GM12878 (cell line): Measurements from ENCODE around the gene NTF3. TPM values are rescaled to one million over a fixed set of nuclear protein-coding genes. Genes with fewer than 3 reads are reported as not detected.

Experiments used
- ATF3 ChIP-seq: IDR thresholded peaks from 2 replicates; pipeline ENCODE4 v1.6.1; 2011; ENCODE audit warnings: low read depth, mild to moderate bottlenecking, low read length, moderate library complexity, borderline replicate concordance; ENCODE audit errors: extremely low read depth
- ATF7 ChIP-seq: fragments of 450-650 bp; IDR thresholded peaks from 2 replicates; pipeline ENCODE4 v1.6.1; 2016; ENCODE audit warnings: low read depth, mild to moderate bottlenecking
- E4F1 ChIP-seq: fragments of 450-650 bp; IDR thresholded peaks from 2 replicates; pipeline ENCODE4 v1.6.1; 2018; ENCODE audit warnings: borderline replicate concordance, mild to moderate bottlenecking; ENCODE audit not compliant: partially characterized antibody
- ELK1 ChIP-seq: IDR thresholded peaks from 2 replicates; pipeline ENCODE4 v1.6.1; 2012; ENCODE audit warnings: low read depth, low read length, improper control_type of control experiment
- NFYA ChIP-seq: IDR thresholded peaks from 2 replicates; pipeline ENCODE4 v1.6.1; 2011; ENCODE audit warnings: low read depth, mild to moderate bottlenecking, low read length, improper control_type of control experiment, borderline replicate concordance
- PML ChIP-seq: IDR thresholded peaks from 2 replicates; pipeline ENCODE4 v1.6.1; 2012; ENCODE audit warnings: low read length, inconsistent platforms
- PRDM15 ChIP-seq: fragments of 450-650 bp; formaldehyde crosslinking; IDR thresholded peaks from 2 replicates; pipeline ENCODE4 v1.4.0; 2020; ENCODE audit warnings: mild to moderate bottlenecking, moderate library complexity
- RAD21 ChIP-seq: IDR thresholded peaks from 2 replicates; pipeline ENCODE4 v1.6.1; 2011; ENCODE audit warnings: mild to moderate bottlenecking, low read depth, low read length, moderate library complexity; ENCODE audit not compliant: insufficient read depth
- SIN3A ChIP-seq: IDR thresholded peaks from 2 replicates; pipeline ENCODE4 v1.6.1; 2012; ENCODE audit warnings: low read depth, low read length, improper control_type of control experiment
- ZBTB33 ChIP-seq: fragments of 450-650 bp; IDR thresholded peaks from 2 replicates; pipeline ENCODE4 v1.6.1; 2017; ENCODE audit warnings: mild to moderate bottlenecking
- ZNF274 ChIP-seq: IDR thresholded peaks from one replicate; pipeline ENCODE4 v1.8.0; 2011; ENCODE audit not compliant: insufficient read length, insufficient read depth
- polyA plus RNA-seq, 11 experiments: library from polyadenylated mRNA; depleted of rRNA in 4 of 11; unstranded in 6 of 11; stranded (reverse) in 5 of 11; fragments of >200 nt; fragmentation: Nextera tagmentation in 4 of 11; fragmentation: Illumina TruSeq in 1 of 11; extraction: Ambion mirVana in 4 of 11; extraction: Trizol in 1 of 11; gene quantifications; 1 replicate in 1 of 11; 2 replicates in 10 of 11; pipeline versions ENCODE4 v1.2.1 to v1.2.3, GENCODE V29; 2011 to 2016; ENCODE audit warnings: inconsistent platforms in 2 of 11, missing spikeins in 2 of 11, low read depth in 1 of 11
- total RNA-seq, 4 experiments: library from RNA; depleted of rRNA in 3 of 4; stranded (reverse); fragments of >200 nt in 3 of 4; fragmentation: Illumina TruSeq in 1 of 4; extraction: Trizol in 1 of 4; gene quantifications; 2 replicates each; pipeline versions ENCODE4 v1.2.1 to v1.2.3, GENCODE V29; 2013 to 2021

Gene NTF3
- total and polyA plus RNA-seq, 10 of the 15 experiments (the other 5 are each of a cell fraction or from before 2014, with no cell fraction given), result 0.07 TPM; not detected in 9

- TF ChIP-seq ZBTB33, result no peak
- TF ChIP-seq ATF3, result no peak
- no peak for TF ChIP-seq PRDM15 (CRISPR knock-in tag)
- no peak for TF ChIP-seq ZNF274
- TF ChIP-seq RAD21, result no peak
- no peak for TF ChIP-seq NFYA
- TF ChIP-seq PML, result no peak
- no peak for TF ChIP-seq ATF7
- TF ChIP-seq ELK1, result no peak
- TF ChIP-seq E4F1, result no peak
- no peak for TF ChIP-seq SIN3A
Observed at GRCh38 chr12:5525783-5526367, 94.0 kb downstream of the NTF3 start (continued).
